Measurements from ENCODE around the gene CNTNAP2.

- TF ChIP-seq CTCF (conservative IDR thresholded peaks at IDR 0.05; ENCODE audit: low read depth, low read length): no peak
- TF ChIP-seq FOS (IDR thresholded peaks at IDR 0.05; ENCODE audit: low read depth, low read length): no peak
- TF ChIP-seq POLR2A (IDR thresholded peaks at IDR 0.05; ENCODE audit: low read depth, low read length): no peak
- TF ChIP-seq RFX5 (IDR thresholded peaks at IDR 0.05; ENCODE audit: low read depth, low read length): no peak
- no peak for TF ChIP-seq RCOR1 (IDR thresholded peaks at IDR 0.05; ENCODE audit: insufficient replicate concordance, low read length)
- TF ChIP-seq SMC3 (IDR thresholded peaks at IDR 0.05; ENCODE audit: low read depth, low read length): no peak
- TF ChIP-seq, protein P1, sequence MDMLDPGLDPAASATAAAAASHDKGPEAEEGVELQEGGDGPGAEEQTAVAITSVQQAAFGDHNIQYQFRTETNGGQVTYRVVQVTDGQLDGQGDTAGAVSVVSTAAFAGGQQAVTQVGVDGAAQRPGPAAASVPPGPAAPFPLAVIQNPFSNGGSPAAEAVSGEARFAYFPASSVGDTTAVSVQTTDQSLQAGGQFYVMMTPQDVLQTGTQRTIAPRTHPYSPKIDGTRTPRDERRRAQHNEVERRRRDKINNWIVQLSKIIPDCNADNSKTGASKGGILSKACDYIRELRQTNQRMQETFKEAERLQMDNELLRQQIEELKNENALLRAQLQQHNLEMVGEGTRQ (IDR thresholded peaks at IDR 0.05; ENCODE audit: low read depth, low read length): no peak
- no peak for TF ChIP-seq BHLHE40 (IDR thresholded peaks at IDR 0.05; ENCODE audit: low read depth, low read length)
- no peak for TF ChIP-seq MXI1 (IDR thresholded peaks at IDR 0.05; ENCODE audit: borderline replicate concordance, low read depth, low read length)
- TF ChIP-seq ELK1 (IDR thresholded peaks at IDR 0.05; ENCODE audit: borderline replicate concordance, low read depth, low read length): no peak
- TF ChIP-seq CEBPB (IDR thresholded peaks at IDR 0.05; ENCODE audit: low read depth, low read length): no peak
- no peak for TF ChIP-seq CHD1 (IDR thresholded peaks at IDR 0.05; ENCODE audit: low read depth, low read length)
- TF ChIP-seq RAD21 (IDR thresholded peaks at IDR 0.05; ENCODE audit: low read length): no peak
- TF ChIP-seq MAZ (IDR thresholded peaks at IDR 0.05; ENCODE audit: borderline replicate concordance, low read depth, low read length): no peak
Observed at GRCh38 chr7:146956853-146957252, 840.3 kb downstream of the CNTNAP2 start.
